ENCODE measurements around the gene CXCL1.
"Not testable (repeated sequence)": the region's sequence is repeated elsewhere in the genome, so short reads cannot be mapped to it uniquely, and the experiment has no call there.

Gene CXCL1

GRCh38 chr4:73883306-73883705, 14.1 kb downstream of the CXCL1 start:
- no peak for DNase-seq

GRCh38 chr4:73885574-73886267, 16.5 kb downstream of the CXCL1 start:
- no peak for DNase-seq

GRCh38 chr4:73891326-73891725, 22.1 kb downstream of the CXCL1 start:
- no peak for DNase-seq

GRCh38 chr4:73891739-73892405, 22.7 kb downstream of the CXCL1 start:
- DNase-seq, result no peak

GRCh38 chr4:73892966-73893365, 23.8 kb downstream of the CXCL1 start:
- DNase-seq, result no peak

GRCh38 chr4:73894001-73894400, 24.8 kb downstream of the CXCL1 start:
- DNase-seq, result no peak

GRCh38 chr4:73895201-73896175, 26.3 kb downstream of the CXCL1 start:
- DNase-seq, result no peak

- no peak for DNase-seq
Observed at GRCh38 chr4:73896416-73896815, 27.2 kb downstream of the CXCL1 start.

GRCh38 chr4:73897380-73898136, 28.4 kb downstream of the CXCL1 start:
- DNase-seq, result no peak

GRCh38 chr4:73899338-73899737, 30.1 kb downstream of the CXCL1 start:
- not testable (repeated sequence) for DNase-seq

- DNase-seq, result no peak
Observed at GRCh38 chr4:73901031-73901430, 31.8 kb downstream of the CXCL1 start.

GRCh38 chr4:73902038-73902637, 32.9 kb downstream of the CXCL1 start:
- DNase-seq, result no peak

- DNase-seq, result no peak
Observed at GRCh38 chr4:73902817-73903547, 33.8 kb downstream of the CXCL1 start.

- DNase-seq, result no peak
Observed at GRCh38 chr4:73904491-73904890, 35.3 kb downstream of the CXCL1 start.

GRCh38 chr4:73908965-73909364, 39.8 kb downstream of the CXCL1 start:
- no peak for DNase-seq

GRCh38 chr4:73911746-73912145, 42.6 kb downstream of the CXCL1 start:
- no peak for DNase-seq

GRCh38 chr4:73912191-73912590, 43.0 kb downstream of the CXCL1 start:
- no peak for DNase-seq

- DNase-seq, result no peak
Observed at GRCh38 chr4:73914071-73914470, 44.9 kb downstream of the CXCL1 start.

GRCh38 chr4:73916172-73916925, 47.2 kb downstream of the CXCL1 start:
- no peak for DNase-seq

GRCh38 chr4:73917081-73917501, 47.9 kb downstream of the CXCL1 start:
- no peak for DNase-seq

GRCh38 chr4:73918058-73918457, 48.9 kb downstream of the CXCL1 start:
- DNase-seq, result no peak

Measured in CD4-positive, alpha-beta T cell treated with Interleukin-15 for 1 hour (primary cell).